Ishikawa (cell line): ENCODE data around the gene HSDL1.

Source experiments
- CEBPB ChIP-seq: IDR thresholded peaks from 2 replicates; pipeline ENCODE4 v1.6.1; 2012
- CREB1 ChIP-seq: IDR thresholded peaks from 2 replicates; pipeline ENCODE4 v1.6.1; 2012; ENCODE audit warnings: low read depth
- EGR1 ChIP-seq: IDR thresholded peaks from 2 replicates; pipeline ENCODE4 v1.6.1; 2012
- EP300 ChIP-seq: IDR thresholded peaks from 2 replicates; pipeline ENCODE4 v1.6.1; 2012; ENCODE audit warnings: borderline replicate concordance
- FOXM1 ChIP-seq: IDR thresholded peaks from 2 replicates; pipeline ENCODE4 v1.6.1; 2012; ENCODE audit warnings: low read depth, borderline replicate concordance
- NFIC ChIP-seq: IDR thresholded peaks from 2 replicates; pipeline ENCODE4 v1.6.1; 2012
- RAD21 ChIP-seq: IDR thresholded peaks from 2 replicates; pipeline ENCODE4 v1.6.1; 2012; ENCODE audit warnings: low read depth
- REST ChIP-seq: IDR thresholded peaks from 2 replicates; pipeline ENCODE4 v1.6.1; 2012; ENCODE audit warnings: low read depth, mild to moderate bottlenecking
- TAF1 ChIP-seq: IDR thresholded peaks from 2 replicates; pipeline ENCODE4 v1.6.1; 2012; ENCODE audit warnings: low read depth, mild to moderate bottlenecking
- TCF12 ChIP-seq: IDR thresholded peaks from 2 replicates; pipeline ENCODE4 v1.6.1; 2012; ENCODE audit warnings: low read depth
- TEAD4 ChIP-seq: IDR thresholded peaks from 2 replicates; pipeline ENCODE4 v1.6.1; 2012
- USF1 ChIP-seq: IDR thresholded peaks from 2 replicates; pipeline ENCODE4 v1.6.1; 2012
- YY1 ChIP-seq: IDR thresholded peaks from 2 replicates; pipeline ENCODE4 v1.6.1; 2012; ENCODE audit warnings: low read depth
- ZBTB7A ChIP-seq: IDR thresholded peaks from 2 replicates; pipeline ENCODE4 v1.6.1; 2012; ENCODE audit warnings: low read depth
- TF ChIP-seq, protein P1 (sequence below): IDR thresholded peaks from 2 replicates; pipeline ENCODE4 v1.6.1; 2012

Gene HSDL1

DNA sequence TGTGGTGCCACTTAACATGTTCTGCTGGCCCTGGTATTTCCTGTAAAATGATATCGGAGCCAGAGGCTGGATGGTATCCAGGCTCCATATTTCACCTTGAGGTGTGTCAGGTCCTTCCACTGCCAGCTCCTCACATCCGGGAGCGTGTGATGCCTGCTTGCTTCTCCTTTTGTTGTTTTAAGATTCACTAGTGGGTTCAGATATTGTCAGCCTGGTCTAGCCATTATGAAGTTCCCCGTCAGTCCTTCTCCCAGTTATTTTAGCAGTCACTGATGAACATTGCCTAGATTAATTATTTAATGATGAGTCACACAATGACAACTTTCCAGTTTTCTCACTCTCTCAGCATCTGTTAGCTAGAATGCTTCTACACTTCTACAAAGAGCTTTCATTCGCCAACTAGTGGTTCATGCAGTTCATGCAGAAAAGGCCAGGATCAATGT lies 11.4 kb upstream of the HSDL1 start:
- TF ChIP-seq USF1 (0 out of 2 replicates have a peak, but pooled peaks have one; percentile 35), TEAD4 (peak; percentile 51; the same call in 1 of the 2 replicates), CEBPB (no peak), CREB1 (no peak), TCF12 (no peak), NFIC (peak; percentile 50; the same call in 1 of the 2 replicates), REST (no peak), FOXM1 (no peak), RAD21 (no peak), ZBTB7A (no peak), TAF1 (no peak), EP300 (peak; percentile 28; the same call in 1 of the 2 replicates)
- TF ChIP-seq, protein P1, sequence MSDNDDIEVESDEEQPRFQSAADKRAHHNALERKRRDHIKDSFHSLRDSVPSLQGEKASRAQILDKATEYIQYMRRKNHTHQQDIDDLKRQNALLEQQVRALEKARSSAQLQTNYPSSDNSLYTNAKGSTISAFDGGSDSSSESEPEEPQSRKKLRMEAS: 0 out of 2 replicates have a peak, but pooled peaks have one; percentile 24

GRCh38 chr16:84155771-84156170 lies 10.8 kb upstream of the HSDL1 start:
- TF ChIP-seq TEAD4 (no peak), FOXM1 (no peak), TCF12 (no peak), ZBTB7A (no peak), CEBPB (no peak), NFIC (no peak), EP300 (no peak), REST (no peak), TAF1 (no peak), CREB1 (no peak), YY1 (no peak), RAD21 (no peak)
- TF ChIP-seq, protein P1: no peak

- TF ChIP-seq TCF12: no peak
- no peak for TF ChIP-seq REST
- TF ChIP-seq CREB1: no peak
- no peak for TF ChIP-seq EP300
- no peak for TF ChIP-seq CEBPB
- TF ChIP-seq RAD21: no peak
- no peak for TF ChIP-seq FOXM1
- no peak for TF ChIP-seq TEAD4
- TF ChIP-seq, protein P1: no peak
- no peak for TF ChIP-seq ZBTB7A
- no peak for TF ChIP-seq TAF1
- no peak for TF ChIP-seq NFIC
- TF ChIP-seq EGR1: no peak
- TF ChIP-seq USF1: no peak
- TF ChIP-seq YY1: no peak
These were observed 10.2 kb upstream of the HSDL1 start for GRCh38 chr16:84155226-84155625.

DNA sequence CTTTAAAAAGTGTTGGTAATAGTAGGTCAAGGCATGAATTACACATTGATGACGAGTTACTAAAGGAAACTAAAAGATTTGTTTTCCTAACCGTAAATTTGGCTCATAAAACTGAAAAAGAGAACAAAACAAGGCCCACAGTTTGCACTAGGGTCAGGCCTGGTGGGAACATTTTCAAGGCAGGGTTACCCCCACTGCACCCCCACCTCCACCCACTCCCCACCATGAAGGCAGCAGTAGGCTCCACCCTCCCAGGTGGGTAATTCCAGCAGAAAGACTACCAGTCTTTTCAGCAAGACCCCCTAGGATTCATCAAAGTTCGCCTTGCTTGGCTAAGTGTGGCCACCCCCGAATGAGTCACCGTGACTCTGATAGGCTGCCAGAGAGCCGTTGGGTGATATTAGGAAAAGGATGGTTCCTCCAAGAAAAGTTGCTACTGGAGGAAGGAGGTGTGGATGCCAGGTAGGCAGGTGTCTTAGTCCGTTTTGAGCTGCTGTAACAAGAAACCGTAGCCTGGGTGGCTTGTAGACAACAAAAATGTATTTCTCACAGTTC lies 8.8 kb upstream of the HSDL1 start:
- TF ChIP-seq FOXM1 (no peak), CEBPB (no peak), REST (no peak), CREB1 (no peak), RAD21 (no peak), ZBTB7A (no peak), YY1 (no peak), USF1 (no peak)
